ENCODE measurements around the gene FANCE. TPM values are rescaled to one million over a fixed set of nuclear protein-coding genes. Genes with fewer than 3 reads are reported as not detected.

Gene FANCE
- total RNA-seq, 1 experiment from 2014 or later, result 10.4 TPM

- DNase-seq, result no peak
- Mint-ChIP-seq H3K27ac (ENCODE audit: unreplicated experiment) (no peak overlapping the region), H3K4me3 (ENCODE audit: low read depth, unreplicated experiment) (peak overlapping the region; percentile 79), H3K36me3 (ENCODE audit: insufficient read depth, unreplicated experiment) (peaks cover 19% of the 10 kb centered on the region), H3K27me3 (ENCODE audit: unreplicated experiment) (peaks cover 27% of the 10 kb centered on the region), H3K4me1 (ENCODE audit: low read depth, unreplicated experiment) (peaks cover 26% of the 10 kb centered on the region), H3K9me3 (ENCODE audit: low read depth, unreplicated experiment) (no peaks in the 10 kb centered on the region)
- no peak for TF ChIP-seq CTCF (IDR thresholded peaks at IDR 0.05; ENCODE audit: unreplicated experiment)
- no TSS peak for BruUV-seq (replicated peaks)
- CTCF ChIA-PET, result interaction anchor here (0.6 to 1.4 kb wide), 7 partner anchors 17 to 1061 kb away, joined by 3 to 6 read pairs (median 4); partner anchors contain the start of genes DEF6, PPARD and RPL10A
- intact Hi-C loops (cut with micrococcal nuclease; ENCODE audit: unreplicated experiment), result loop anchor here (5.0 kb wide), 1 partner anchor 59 kb away; no protein-coding TSS in a partner anchor
Measured at GRCh38 chr6:35451354-35452182, 570 bp upstream of the FANCE start.

- peaks cover 27% of the 10 kb centered on the region for H3K27me3 Mint-ChIP-seq (ENCODE audit: unreplicated experiment)
- intact Hi-C loops (cut with micrococcal nuclease; ENCODE audit: unreplicated experiment), result loop anchor here (5.0 kb wide), 1 partner anchor 61 kb away; no protein-coding TSS in a partner anchor
- no peak for DNase-seq
- CTCF ChIA-PET, result no interaction called here
- H3K27ac Mint-ChIP-seq (ENCODE audit: unreplicated experiment), result no peak overlapping the region
- H3K4me1 Mint-ChIP-seq (ENCODE audit: low read depth, unreplicated experiment), result peaks cover 26% of the 10 kb centered on the region
- no peak for TF ChIP-seq CTCF (IDR thresholded peaks at IDR 0.05; ENCODE audit: unreplicated experiment)
- no peaks in the 10 kb centered on the region for H3K9me3 Mint-ChIP-seq (ENCODE audit: low read depth, unreplicated experiment)
- peaks cover 24% of the 10 kb centered on the region for H3K36me3 Mint-ChIP-seq (ENCODE audit: insufficient read depth, unreplicated experiment)
- TSS peak; percentile 75 for BruUV-seq (replicated peaks)
- peak overlapping the region; percentile 79 for H3K4me3 Mint-ChIP-seq (ENCODE audit: low read depth, unreplicated experiment)
Measured at GRCh38 chr6:35453236-35453635, 1.1 kb downstream of the FANCE start.

GRCh38 chr6:35454391-35455110 is 2.4 kb downstream of the FANCE start:
- BruUV-seq (replicated peaks), result no TSS peak
- peaks cover 26% of the 10 kb centered on the region for H3K4me1 Mint-ChIP-seq (ENCODE audit: low read depth, unreplicated experiment)
- H3K36me3 Mint-ChIP-seq (ENCODE audit: insufficient read depth, unreplicated experiment), result peaks cover 27% of the 10 kb centered on the region
- no peaks in the 10 kb centered on the region for H3K9me3 Mint-ChIP-seq (ENCODE audit: low read depth, unreplicated experiment)
- no peak for TF ChIP-seq CTCF (IDR thresholded peaks at IDR 0.05; ENCODE audit: unreplicated experiment)
- CTCF ChIA-PET, result no interaction called here
- no peak for DNase-seq
- intact Hi-C loops (cut with micrococcal nuclease; ENCODE audit: unreplicated experiment), result loop anchor here (5.0 kb wide), 1 partner anchor 62 kb away; no protein-coding TSS in a partner anchor
- H3K4me3 Mint-ChIP-seq (ENCODE audit: low read depth, unreplicated experiment), result peak overlapping the region; percentile 24
- no peak overlapping the region for H3K27ac Mint-ChIP-seq (ENCODE audit: unreplicated experiment)
- peaks cover 26% of the 10 kb centered on the region for H3K27me3 Mint-ChIP-seq (ENCODE audit: unreplicated experiment)

GRCh38 chr6:35457907-35458306 is 5.8 kb downstream of the FANCE start:
- no peaks in the 10 kb centered on the region for H3K9me3 Mint-ChIP-seq (ENCODE audit: low read depth, unreplicated experiment)
- CTCF ChIA-PET, result no interaction called here
- H3K36me3 Mint-ChIP-seq (ENCODE audit: insufficient read depth, unreplicated experiment), result peaks cover 22% of the 10 kb centered on the region

More at GRCh38 chr6:35457907-35458306, 5.8 kb downstream of the FANCE start:
- TF ChIP-seq CTCF (IDR thresholded peaks at IDR 0.05; ENCODE audit: unreplicated experiment), result no peak
- Mint-ChIP-seq H3K27me3 (ENCODE audit: unreplicated experiment) (no peaks in the 10 kb centered on the region), H3K27ac (ENCODE audit: unreplicated experiment) (no peak overlapping the region), H3K4me3 (ENCODE audit: low read depth, unreplicated experiment) (no peak overlapping the region), H3K4me1 (ENCODE audit: low read depth, unreplicated experiment) (peaks cover 23% of the 10 kb centered on the region)
- intact Hi-C loops (cut with micrococcal nuclease; ENCODE audit: unreplicated experiment), result no loop called here
- BruUV-seq (replicated peaks), result no TSS peak
- no peak for DNase-seq

All from Calu3 (cell line).